SHP77 treated with DMSO at 0.1 percent for 48 hours (cell line): ENCODE measurements around the gene EFCAB11.

Experiments
- DNase-seq: peaks from one replicate; lab custom pipeline; 2025; lab: John Stamatoyannopoulos, UW

Gene EFCAB11

GRCh38 chr14:89767861-89768268, 186.7 kb downstream of the EFCAB11 start:
- peak; percentile 15 for DNase-seq

- no peak for DNase-seq
Observed at GRCh38 chr14:89767131-89767530, 187.4 kb downstream of the EFCAB11 start.

- no peak for DNase-seq
Observed at GRCh38 chr14:89765346-89765745, 189.2 kb downstream of the EFCAB11 start.

GRCh38 chr14:89760086-89760485, 194.4 kb downstream of the EFCAB11 start:
- no peak for DNase-seq

- no peak for DNase-seq
Observed at GRCh38 chr14:89757313-89757939, 197.1 kb downstream of the EFCAB11 start.

GRCh38 chr14:89755816-89756215, 198.7 kb downstream of the EFCAB11 start:
- no peak for DNase-seq

- no peak for DNase-seq
Observed at GRCh38 chr14:89753828-89754412, 200.6 kb downstream of the EFCAB11 start.

GRCh38 chr14:89750908-89751392, 203.6 kb downstream of the EFCAB11 start:
- DNase-seq = no peak

- DNase-seq = no peak
Observed at GRCh38 chr14:89750281-89750755, 204.2 kb downstream of the EFCAB11 start.

- no peak for DNase-seq
Observed at GRCh38 chr14:89748004-89748403, 206.5 kb downstream of the EFCAB11 start.

- DNase-seq = no peak
Observed at GRCh38 chr14:89747126-89747525, 207.4 kb downstream of the EFCAB11 start.

- no peak for DNase-seq
Observed at GRCh38 chr14:89746654-89747053, 207.9 kb downstream of the EFCAB11 start.

GRCh38 chr14:89746135-89746534, 208.4 kb downstream of the EFCAB11 start:
- no peak for DNase-seq
